CD14-positive monocyte (primary cell): Measurements from ENCODE around the gene RYR3. TPM values are rescaled to one million over a fixed set of nuclear protein-coding genes. Genes with fewer than 3 reads are reported as not detected.

Experiments used
- DNase-seq, 3 donors: peaks; one replicate each; pipeline ENCODE4 v3.0.0-alpha.2; 2011 to 2022
- H2AFZ ChIP-seq: 2 replicates; pipeline ENCODE4 v1.6.0; 2012; ENCODE audit warnings: mild to moderate bottlenecking, low read depth, low read length, inconsistent platforms; ENCODE audit not compliant: insufficient read depth, poor library complexity, severe bottlenecking
- H3K27ac ChIP-seq, 2 donors: 1 replicate in 1 of 2; 2 replicates in 1 of 2; pipeline ENCODE4 v1.5.1; 2012 to 2013; ENCODE audit warnings: low read length in 2 of 2, control low read depth in 1 of 2, inconsistent platforms in 1 of 2, low read depth in 1 of 2, mild to moderate bottlenecking in 1 of 2
- H3K27me3 ChIP-seq, 2 donors: one replicate each; pipeline versions ENCODE4 v1.6.0 to v1.6.1; 2011 to 2013; ENCODE audit warnings: low read length in 2 of 2; ENCODE audit not compliant: control insufficient read depth in 2 of 2, insufficient read depth in 2 of 2
- H3K36me3 ChIP-seq, 2 donors: replicated peaks in 1 of 2; 1 replicate in 1 of 2; 2 replicates in 1 of 2; pipeline versions ENCODE4 v1.5.1 to v1.6.1; 2012 to 2013; ENCODE audit warnings: low read length in 2 of 2, control low read depth in 1 of 2, inconsistent platforms in 1 of 2, mild to moderate bottlenecking in 1 of 2; ENCODE audit not compliant: insufficient read depth in 2 of 2, control insufficient read depth in 1 of 2
- H3K4me1 ChIP-seq, 2 donors: 1 replicate in 1 of 2; 2 replicates in 1 of 2; pipeline versions ENCODE4 v1.5.1 to v1.6.1; 2012 to 2013; ENCODE audit warnings: low read length in 2 of 2, control low read depth in 1 of 2, inconsistent platforms in 1 of 2, mild to moderate bottlenecking in 1 of 2, moderate library complexity in 1 of 2; ENCODE audit not compliant: insufficient read depth in 2 of 2, control insufficient read depth in 1 of 2
- H3K4me2 ChIP-seq: replicated peaks from 2 replicates; pipeline ENCODE3; 2012; ENCODE audit warnings: low read length, moderate library complexity, mild to moderate bottlenecking; ENCODE audit not compliant: poor library complexity, severe bottlenecking; ENCODE audit errors: extremely low read depth
- H3K4me3 ChIP-seq, 3 experiments: fragments of 200-600 bp in 1 of 3; sonication (generic) in 1 of 3; replicated peaks in 1 of 3; 1 replicate in 2 of 3; 2 replicates in 1 of 3; pipeline ENCODE4 v1.5.1; 2011 to 2013; ENCODE audit warnings: low read length in 3 of 3, mild to moderate bottlenecking in 3 of 3, control low read depth in 2 of 3, low read depth in 2 of 3, inconsistent platforms in 1 of 3, moderate library complexity in 1 of 3
- H3K79me2 ChIP-seq: 2 replicates; pipeline ENCODE4 v1.6.0; 2012; ENCODE audit warnings: mild to moderate bottlenecking, control low read depth, inconsistent platforms, low read length, moderate library complexity; ENCODE audit not compliant: insufficient read depth
- H3K9ac ChIP-seq: 2 replicates; pipeline ENCODE4 v1.6.0; 2017; ENCODE audit warnings: low read length, mild to moderate bottlenecking; ENCODE audit not compliant: insufficient read depth, poor library complexity, severe bottlenecking
- H3K9me3 ChIP-seq, 2 donors: replicated peaks in 1 of 2; 1 replicate in 1 of 2; 2 replicates in 1 of 2; pipeline versions ENCODE4 v1.5.1 to v1.6.1; 2012 to 2013; ENCODE audit warnings: low read length in 2 of 2, control low read depth in 1 of 2; ENCODE audit not compliant: control insufficient read depth in 1 of 2, insufficient read depth in 1 of 2
- H4K20me1 ChIP-seq: 2 replicates; pipeline ENCODE4 v1.6.0; 2012; ENCODE audit warnings: mild to moderate bottlenecking, low read length, control low read depth, moderate library complexity; ENCODE audit not compliant: insufficient read depth
- H3K27ac Mint-ChIP-seq, 7 donors: one replicate each; pipeline ENCODE4 v1.8.0; 2020; ENCODE audit warnings: mild to moderate bottlenecking in 7 of 7, mixed read lengths in 7 of 7, moderate library complexity in 6 of 7, inconsistent platforms in 2 of 7
- H3K27me3 Mint-ChIP-seq, 3 donors: one replicate each; pipeline ENCODE4 v1.8.0; 2021 to 2022; ENCODE audit warnings: low read depth in 3 of 3, mild to moderate bottlenecking in 3 of 3, mixed read lengths in 3 of 3, moderate library complexity in 3 of 3, inconsistent platforms in 1 of 3
- H3K36me3 Mint-ChIP-seq, 2 donors: one replicate each; pipeline ENCODE4 v1.8.0; 2020; ENCODE audit warnings: mixed read lengths in 2 of 2, inconsistent platforms in 1 of 2, mild to moderate bottlenecking in 1 of 2
- H3K4me1 Mint-ChIP-seq: one replicate; pipeline ENCODE4 v1.8.0; 2020; ENCODE audit warnings: mild to moderate bottlenecking, mixed read lengths
- H3K4me3 Mint-ChIP-seq, 2 donors: one replicate each; pipeline ENCODE4 v1.8.0; 2020; ENCODE audit warnings: mild to moderate bottlenecking in 2 of 2, mixed read lengths in 2 of 2, moderate library complexity in 1 of 2
- H3K9me3 Mint-ChIP-seq, 7 donors: one replicate each; pipeline ENCODE4 v1.8.0; 2020 to 2022; ENCODE audit warnings: mixed read lengths in 7 of 7, mild to moderate bottlenecking in 6 of 7, moderate library complexity in 6 of 7, inconsistent platforms in 2 of 7
- WGBS: methylation state at CpG from one replicate; pipeline ENCODE4 v1.1.5; 2013; ENCODE audit warnings: missing lambda C conversion rate; ENCODE audit not compliant: insufficient coverage; 5-methylcytosine and 5-hydroxymethylcytosine counted together
- intact Hi-C, 2 donors: fragments of 100-400 bp; cut with micrococcal nuclease; formaldehyde crosslinking; loops; one replicate each; pipeline versions ENCODE4 v1.15.0 to v1.15.1; 2023
- polyA plus RNA-seq, 3 donors: library from polyadenylated mRNA; depleted of rRNA in 1 of 3; unstranded in 2 of 3; stranded (reverse) in 1 of 3; fragments of 300-500 nt in 2 of 3; fragments of >200 nt in 1 of 3; fragmentation: Illumina TruSeq in 2 of 3; gene quantifications; 1 replicate in 2 of 3; 2 replicates in 1 of 3; pipeline ENCODE4 v1.2.3, GENCODE V29; 2012 to 2021
- TF ChIP-seq, protein P1 (sequence below): fragments of 200-600 bp; IDR thresholded peaks from one replicate; pipeline ENCODE4 v1.8.0; 2022; ENCODE audit warnings: antibody characterized with exemption, mild to moderate bottlenecking

The RYR3 gene
- polyA plus RNA-seq, 3 donors: not detected

DNA sequence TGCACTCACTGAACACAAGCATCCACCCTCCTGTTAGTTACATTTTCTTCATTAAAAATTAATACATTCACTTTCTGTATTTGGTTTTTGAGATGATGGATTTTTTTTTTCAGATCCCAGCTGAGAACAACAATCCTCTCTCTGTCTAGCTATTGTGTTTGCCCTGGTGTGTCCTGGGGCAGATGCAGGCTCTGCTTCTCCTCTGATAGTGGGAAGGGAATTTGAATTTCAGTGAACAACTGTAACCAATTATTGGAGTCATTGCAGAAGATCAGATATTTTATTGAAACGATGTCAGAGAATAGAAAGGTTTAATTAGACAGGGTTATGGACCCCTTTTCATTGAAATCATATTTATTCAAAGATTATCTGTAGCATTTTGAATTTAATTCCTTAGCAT, 33.1 kb upstream of the RYR3 start:
- no peak overlapping the region for H3K4me3 ChIP-seq
- no CpG with 5 or more reads among the region's 1 CpG for WGBS
- peaks cover 0 to 8% of the 10 kb centered on the region in 2 donors for H3K9me3 ChIP-seq
- Mint-ChIP-seq H3K36me3 (no peaks in the 10 kb centered on the region), H3K9me3 (peaks cover 0 to 3% (median 2%) of the 10 kb centered on the region in 7 donors), H3K4me3 (no peak overlapping the region), H3K27me3 (peaks cover 0 to 9% (median 3%) of the 10 kb centered on the region in 3 donors), H3K27ac (no peak overlapping the region), H3K4me1 (no peaks in the 10 kb centered on the region)
- no peaks in the 10 kb centered on the region for H3K79me2 ChIP-seq
- H3K27me3 ChIP-seq: no peaks in the 10 kb centered on the region
- no peaks in the 10 kb centered on the region for H4K20me1 ChIP-seq
- intact Hi-C loops: no loop called here
- TF ChIP-seq, protein P1, sequence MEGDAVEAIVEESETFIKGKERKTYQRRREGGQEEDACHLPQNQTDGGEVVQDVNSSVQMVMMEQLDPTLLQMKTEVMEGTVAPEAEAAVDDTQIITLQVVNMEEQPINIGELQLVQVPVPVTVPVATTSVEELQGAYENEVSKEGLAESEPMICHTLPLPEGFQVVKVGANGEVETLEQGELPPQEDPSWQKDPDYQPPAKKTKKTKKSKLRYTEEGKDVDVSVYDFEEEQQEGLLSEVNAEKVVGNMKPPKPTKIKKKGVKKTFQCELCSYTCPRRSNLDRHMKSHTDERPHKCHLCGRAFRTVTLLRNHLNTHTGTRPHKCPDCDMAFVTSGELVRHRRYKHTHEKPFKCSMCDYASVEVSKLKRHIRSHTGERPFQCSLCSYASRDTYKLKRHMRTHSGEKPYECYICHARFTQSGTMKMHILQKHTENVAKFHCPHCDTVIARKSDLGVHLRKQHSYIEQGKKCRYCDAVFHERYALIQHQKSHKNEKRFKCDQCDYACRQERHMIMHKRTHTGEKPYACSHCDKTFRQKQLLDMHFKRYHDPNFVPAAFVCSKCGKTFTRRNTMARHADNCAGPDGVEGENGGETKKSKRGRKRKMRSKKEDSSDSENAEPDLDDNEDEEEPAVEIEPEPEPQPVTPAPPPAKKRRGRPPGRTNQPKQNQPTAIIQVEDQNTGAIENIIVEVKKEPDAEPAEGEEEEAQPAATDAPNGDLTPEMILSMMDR: no peak
- no peak overlapping the region for H2AFZ ChIP-seq
- no peak overlapping the region for H3K27ac ChIP-seq
- DNase-seq: no peak
- H3K36me3 ChIP-seq: no peaks in the 10 kb centered on the region
- no peaks in the 10 kb centered on the region for H3K4me1 ChIP-seq
- no peak overlapping the region for H3K4me2 ChIP-seq
- H3K9ac ChIP-seq: no peak overlapping the region

DNA sequence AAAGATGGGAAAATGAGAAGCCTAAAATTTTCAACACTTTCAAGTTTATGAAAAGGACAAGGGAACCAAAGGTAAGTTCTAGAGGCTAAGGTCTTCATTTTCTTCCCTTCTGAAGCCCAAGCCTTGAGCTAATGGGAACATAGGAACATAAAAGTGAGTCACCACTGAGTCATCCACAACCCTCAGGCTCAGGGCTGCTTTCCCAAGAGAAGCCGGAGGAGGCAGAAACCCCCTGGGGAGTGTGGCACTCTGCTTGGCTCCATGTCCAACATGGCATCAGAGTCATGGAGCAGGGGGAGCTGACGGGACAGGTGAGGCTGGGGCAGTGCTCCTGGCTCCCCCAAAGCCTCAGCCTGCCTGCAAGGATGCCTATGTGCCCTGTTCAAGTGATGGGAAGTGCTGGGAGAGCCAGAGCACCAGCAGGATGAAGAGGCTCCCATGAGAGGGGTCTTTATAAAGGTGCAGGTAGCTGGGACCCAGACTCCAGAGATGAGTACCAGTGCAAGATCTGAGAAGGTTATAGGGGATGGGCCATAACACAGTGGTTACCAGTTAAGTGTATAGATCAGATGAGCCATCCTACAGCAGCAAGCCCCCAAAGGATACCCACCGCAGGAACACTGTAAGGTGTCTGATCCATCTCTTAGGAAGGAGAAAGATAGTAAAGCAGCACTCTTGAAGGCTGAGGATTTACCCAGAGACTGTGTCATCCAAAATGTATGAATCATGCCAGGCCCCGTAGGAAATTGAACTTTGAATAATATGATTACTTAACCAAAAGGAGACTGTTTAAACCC, 31.8 kb upstream of the RYR3 start:
- 88% methylated on average over 1 of the region's 4 CpGs for whole genome bisulfite sequencing
- H3K4me3 Mint-ChIP-seq: no peak overlapping the region
- H3K4me3 ChIP-seq: no peak overlapping the region

More for the DNA sequence above, 31.8 kb upstream of the RYR3 start:
- Histone ChIP-seq H3K79me2 (no peaks in the 10 kb centered on the region), H3K4me2 (no peak overlapping the region), H3K36me3 (no peaks in the 10 kb centered on the region), H2AFZ (no peak overlapping the region), H4K20me1 (no peaks in the 10 kb centered on the region), H3K27ac (no peak overlapping the region), H3K4me1 (no peaks in the 10 kb centered on the region), H3K9me3 (peaks cover 0 to 8% of the 10 kb centered on the region in 2 donors), H3K9ac (no peak overlapping the region), H3K27me3 (no peaks in the 10 kb centered on the region)
- no peak overlapping the region for H3K27ac Mint-ChIP-seq
- peaks cover 0 to 9% (median 3%) of the 10 kb centered on the region in 3 donors for H3K27me3 Mint-ChIP-seq
- peak in 1 of 3 donors; percentile 14 for DNase-seq
- no peaks in the 10 kb centered on the region for H3K4me1 Mint-ChIP-seq
- H3K9me3 Mint-ChIP-seq: peaks cover 0 to 3% (median 2%) of the 10 kb centered on the region in 7 donors
- no peaks in the 10 kb centered on the region for H3K36me3 Mint-ChIP-seq
- TF ChIP-seq, protein P1: no peak
- intact Hi-C loops: no loop called here
